HG03139 (cell line): ENCODE measurements around the gene SIVA1.

Experiments used
- ATAC-seq: cut with Tn5 transposase; IDR thresholded peaks from one replicate; pipeline ENCODE4 v1.9.1; 2021; ENCODE audit not compliant: unreplicated experiment

SIVA1 gene

GRCh38 chr14:104770851-104771272, 17.9 kb downstream of the SIVA1 start:
- no peak for ATAC-seq

GRCh38 chr14:104771374-104771773, 18.4 kb downstream of the SIVA1 start:
- ATAC-seq, result no peak

GRCh38 chr14:104771918-104772706, 19.2 kb downstream of the SIVA1 start:
- ATAC-seq, result no peak

- no peak for ATAC-seq
Observed at GRCh38 chr14:104772707-104773504, 20.0 kb downstream of the SIVA1 start.

- no peak for ATAC-seq
Observed at GRCh38 chr14:104773505-104774452, 20.8 kb downstream of the SIVA1 start.

- no peak for ATAC-seq
Observed at GRCh38 chr14:104774453-104775072, 21.6 kb downstream of the SIVA1 start.

GRCh38 chr14:104775073-104775489, 22.1 kb downstream of the SIVA1 start:
- ATAC-seq, result no peak

- no peak for ATAC-seq
Observed at GRCh38 chr14:104776481-104776880, 23.5 kb downstream of the SIVA1 start.

GRCh38 chr14:104776961-104777807, 24.2 kb downstream of the SIVA1 start:
- ATAC-seq, result no peak

- no peak for ATAC-seq
Observed at GRCh38 chr14:104777808-104778249, 24.9 kb downstream of the SIVA1 start.

- ATAC-seq, result no peak
Observed at GRCh38 chr14:104778694-104779331, 25.9 kb downstream of the SIVA1 start.

- no peak for ATAC-seq
Observed at GRCh38 chr14:104779776-104780512, 27.0 kb downstream of the SIVA1 start.

GRCh38 chr14:104780513-104781030, 27.6 kb downstream of the SIVA1 start:
- ATAC-seq, result no peak

GRCh38 chr14:104781271-104782077, 28.5 kb downstream of the SIVA1 start:
- ATAC-seq, result no peak

- no peak for ATAC-seq
Observed at GRCh38 chr14:104782086-104782807, 29.3 kb downstream of the SIVA1 start.

- no peak for ATAC-seq
Observed at GRCh38 chr14:104782808-104783139, 29.8 kb downstream of the SIVA1 start.
